Measurements from ENCODE around the gene STOM.

- no peak for TF ChIP-seq CTCF (IDR thresholded peaks at IDR 0.05)
- no peak for TF ChIP-seq POLR2A (IDR thresholded peaks at IDR 0.05)
Measured at GRCh38 chr9:121296213-121297127, 73.6 kb downstream of the STOM start.
